WTC11 (cell line): ENCODE measurements around the gene PDIA3. TPM values are rescaled to one million over a fixed set of nuclear protein-coding genes. Genes with fewer than 3 reads are reported as not detected.
"Not testable (repeated sequence)": the region's sequence is repeated elsewhere in the genome, so short reads cannot be mapped to it uniquely, and the experiment has no call there.

Experiments
- ATAC-seq: fragments of 200-7000 bp; cut with Tn5 transposase; 2 replicates; pipeline ENCODE4 v1.10.0; 2021; ENCODE audit warnings: mild to moderate bottlenecking, moderate library complexity
- CTCF ChIA-PET: fragments of 300-600 bp; sonication (Branson Sonifier 250); formaldehyde crosslinking; loops from one replicate; lab custom pipeline; 2021; ENCODE audit warnings: antibody characterized with exemption; lab: Charles Lee
- POLR2A ChIA-PET: fragments of 350-600 bp; sonication (Branson Sonifier 250); formaldehyde crosslinking; loops from one replicate; lab custom pipeline; 2021; ENCODE audit warnings: antibody characterized with exemption; lab: Charles Lee
- DNase-seq: peaks from one replicate; pipeline ENCODE4 v3.0.0; 2021; ENCODE audit warnings: low spot score
- H3K27ac Mint-ChIP-seq: 2 replicates; pipeline ENCODE4 v1.8.0; 2021; ENCODE audit warnings: mixed read lengths
- H3K27me3 Mint-ChIP-seq: 2 replicates; pipeline ENCODE4 v1.8.0; 2021; ENCODE audit warnings: low read depth, mild to moderate bottlenecking, moderate library complexity, mixed read lengths
- H3K36me3 Mint-ChIP-seq: 2 replicates; pipeline ENCODE4 v1.8.0; 2021; ENCODE audit warnings: mixed read lengths
- H3K4me1 Mint-ChIP-seq: 2 replicates; pipeline ENCODE4 v1.8.0; 2022; ENCODE audit warnings: mixed read lengths
- H3K4me3 Mint-ChIP-seq: 2 replicates; pipeline ENCODE4 v1.8.0; 2021; ENCODE audit warnings: mild to moderate bottlenecking, moderate library complexity, mixed read lengths
- H3K9me3 Mint-ChIP-seq: 2 replicates; pipeline ENCODE4 v1.8.0; 2021; ENCODE audit warnings: mixed read lengths
- AFF4 ChIP-seq: sonication (generic); formaldehyde crosslinking; IDR thresholded peaks from 2 replicates; pipeline ENCODE4 v1.8.1; 2023; ENCODE audit warnings: mild to moderate bottlenecking, missing genetic modification reagents, borderline replicate concordance
- CREM ChIP-seq: sonication (generic); formaldehyde crosslinking; IDR thresholded peaks from 2 replicates; pipeline ENCODE4 v1.8.1; 2022; ENCODE audit warnings: mild to moderate bottlenecking, missing genetic modification reagents, moderate library complexity
- ELF4 ChIP-seq: sonication (generic); formaldehyde crosslinking; IDR thresholded peaks from 2 replicates; pipeline ENCODE4 v1.8.1; 2022; ENCODE audit warnings: low read depth, mild to moderate bottlenecking, moderate library complexity, missing genetic modification reagents
- FOXK1 ChIP-seq: sonication (generic); formaldehyde crosslinking; IDR thresholded peaks from 2 replicates; pipeline ENCODE4 v1.8.0; 2022; ENCODE audit warnings: mild to moderate bottlenecking, moderate library complexity, missing genetic modification reagents
- JAZF1 ChIP-seq: fragments of 250-450 bp; sonication (Bioruptor Pico); IDR thresholded peaks from 2 replicates; pipeline ENCODE4 v1.9.0; 2021; ENCODE audit warnings: moderate library complexity, mild to moderate bottlenecking, inconsistent platforms
- MYBL2 ChIP-seq: sonication (generic); formaldehyde crosslinking; IDR thresholded peaks from 2 replicates; pipeline ENCODE4 v1.8.1; 2023; ENCODE audit warnings: mild to moderate bottlenecking, moderate library complexity, missing genetic modification reagents
- RELA ChIP-seq: sonication (generic); formaldehyde crosslinking; IDR thresholded peaks from 2 replicates; pipeline ENCODE4 v1.8.1; 2022; ENCODE audit warnings: missing genetic modification reagents, mild to moderate bottlenecking, borderline replicate concordance
- SP1 ChIP-seq: sonication (generic); formaldehyde crosslinking; conservative IDR thresholded peaks from 2 replicates; pipeline ENCODE4 v1.8.1; 2022; ENCODE audit warnings: missing genetic modification reagents
- TCF7 ChIP-seq: sonication (generic); formaldehyde crosslinking; IDR thresholded peaks from 2 replicates; pipeline ENCODE4 v1.8.0; 2022; ENCODE audit warnings: mild to moderate bottlenecking, low read depth, missing genetic modification reagents, moderate library complexity
- total RNA-seq: library from RNA; stranded (reverse); gene quantifications from 3 replicates; pipeline ENCODE4 v1.2.3, GENCODE V29; 2021
- TF ChIP-seq, protein P1 (sequence below): sonication (generic); formaldehyde crosslinking; conservative IDR thresholded peaks from 2 replicates; pipeline ENCODE4 v1.8.1; 2023; ENCODE audit warnings: mild to moderate bottlenecking, low read depth, missing genetic modification reagents, moderate library complexity
- TF ChIP-seq, protein P2 (sequence below): sonication (generic); formaldehyde crosslinking; IDR thresholded peaks from 2 replicates; pipeline ENCODE4 v1.8.1; 2022; ENCODE audit warnings: missing genetic modification reagents, borderline replicate concordance
- TF ChIP-seq, protein P3 (sequence below): sonication (generic); formaldehyde crosslinking; IDR thresholded peaks from 2 replicates; pipeline ENCODE4 v1.8.1; 2023; ENCODE audit warnings: mild to moderate bottlenecking, missing genetic modification reagents, moderate library complexity

Gene PDIA3
- total RNA-seq, 1 experiment from 2014 or later = 630 TPM

DNA sequence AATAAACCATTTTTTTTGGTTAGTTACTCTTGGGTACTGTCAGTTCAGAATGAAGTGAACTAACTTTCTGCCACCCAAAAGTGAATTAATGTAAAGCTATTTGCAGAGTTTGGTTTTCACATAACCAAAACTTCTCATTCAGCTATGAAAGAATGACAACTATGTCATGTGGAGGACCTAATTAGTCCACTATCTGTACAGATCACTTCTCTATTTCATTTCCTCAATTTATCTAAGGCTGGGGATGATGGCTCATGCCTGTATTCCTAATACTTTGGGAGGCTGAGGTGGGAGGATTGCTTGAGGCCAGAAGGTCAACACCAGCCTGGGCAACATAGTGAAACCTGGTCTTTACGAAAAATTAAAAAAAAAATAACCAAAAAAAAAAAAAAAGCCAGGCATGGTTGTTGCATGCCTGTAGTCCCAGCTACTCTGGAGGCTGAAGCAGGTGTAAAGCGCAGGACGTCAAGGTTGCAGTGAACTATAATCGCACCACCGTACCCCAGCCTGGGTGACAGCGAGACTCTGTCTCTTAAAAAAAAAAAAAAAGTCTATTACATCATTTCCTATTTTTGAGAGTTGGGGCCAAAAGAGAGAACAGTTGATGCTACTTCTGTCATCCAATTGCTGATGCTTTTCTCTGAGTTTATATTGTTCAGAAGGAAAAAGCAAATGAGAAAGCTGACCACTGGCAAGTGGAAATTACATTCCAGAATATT is 62.9 kb downstream of the PDIA3 start (continued):
- no peak for TF ChIP-seq AFF4
- no peak for TF ChIP-seq ELF4
- TF ChIP-seq SP1 (CRISPR knock-in tag) = no peak
- TF ChIP-seq TCF7 = no peak
- TF ChIP-seq, all 79 proteins: peak for 0

- H3K4me3 Mint-ChIP-seq, ATAC-seq, CTCF ChIA-PET, H3K9me3 Mint-ChIP-seq, H3K4me1 Mint-ChIP-seq, H3K27ac Mint-ChIP-seq, DNase-seq, H3K27me3 Mint-ChIP-seq: not testable (repeated sequence)
- POLR2A ChIA-PET = interaction anchor here (1.0 kb wide), 1 partner anchor 14 kb away, joined by 3 read pairs; the partner anchor contains the start of gene HYPK
- H3K36me3 Mint-ChIP-seq = peaks cover 69% of the 10 kb centered on the region
Observed at GRCh38 chr15:43815064-43815463, 68.8 kb downstream of the PDIA3 start.

DNA sequence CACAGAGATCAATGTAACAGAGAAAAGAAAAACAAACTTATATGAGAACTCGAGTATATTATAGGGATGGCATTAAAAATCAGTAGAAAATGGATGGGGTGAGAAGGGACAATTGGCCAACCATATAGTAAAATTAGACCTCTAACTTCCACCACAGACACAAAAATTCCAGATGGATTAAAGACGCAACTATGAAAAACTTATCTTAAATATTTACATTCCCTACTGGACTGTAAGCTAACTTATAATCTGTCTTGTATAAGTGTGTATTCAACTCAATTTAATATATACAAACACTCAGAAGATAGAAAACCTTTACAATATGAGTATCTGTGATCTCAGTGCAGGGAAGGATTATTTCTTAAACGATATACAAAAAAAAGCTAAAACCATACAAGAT is 75.3 kb downstream of the PDIA3 start:
- Mint-ChIP-seq H3K27me3 (peaks cover 22% of the 10 kb centered on the region), H3K4me3 (no peak overlapping the region), H3K4me1 (peaks cover 7% of the 10 kb centered on the region), H3K36me3 (peaks cover 37% of the 10 kb centered on the region), H3K9me3 (peaks cover 6% of the 10 kb centered on the region), H3K27ac (no peak overlapping the region)
- TF ChIP-seq, protein P1, sequence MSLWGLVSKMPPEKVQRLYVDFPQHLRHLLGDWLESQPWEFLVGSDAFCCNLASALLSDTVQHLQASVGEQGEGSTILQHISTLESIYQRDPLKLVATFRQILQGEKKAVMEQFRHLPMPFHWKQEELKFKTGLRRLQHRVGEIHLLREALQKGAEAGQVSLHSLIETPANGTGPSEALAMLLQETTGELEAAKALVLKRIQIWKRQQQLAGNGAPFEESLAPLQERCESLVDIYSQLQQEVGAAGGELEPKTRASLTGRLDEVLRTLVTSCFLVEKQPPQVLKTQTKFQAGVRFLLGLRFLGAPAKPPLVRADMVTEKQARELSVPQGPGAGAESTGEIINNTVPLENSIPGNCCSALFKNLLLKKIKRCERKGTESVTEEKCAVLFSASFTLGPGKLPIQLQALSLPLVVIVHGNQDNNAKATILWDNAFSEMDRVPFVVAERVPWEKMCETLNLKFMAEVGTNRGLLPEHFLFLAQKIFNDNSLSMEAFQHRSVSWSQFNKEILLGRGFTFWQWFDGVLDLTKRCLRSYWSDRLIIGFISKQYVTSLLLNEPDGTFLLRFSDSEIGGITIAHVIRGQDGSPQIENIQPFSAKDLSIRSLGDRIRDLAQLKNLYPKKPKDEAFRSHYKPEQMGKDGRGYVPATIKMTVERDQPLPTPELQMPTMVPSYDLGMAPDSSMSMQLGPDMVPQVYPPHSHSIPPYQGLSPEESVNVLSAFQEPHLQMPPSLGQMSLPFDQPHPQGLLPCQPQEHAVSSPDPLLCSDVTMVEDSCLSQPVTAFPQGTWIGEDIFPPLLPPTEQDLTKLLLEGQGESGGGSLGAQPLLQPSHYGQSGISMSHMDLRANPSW (CRISPR knock-in tag) = no peak
- TF ChIP-seq CREM (CRISPR knock-in tag) = no peak
- no peak for TF ChIP-seq JAZF1
- TF ChIP-seq, protein P2, sequence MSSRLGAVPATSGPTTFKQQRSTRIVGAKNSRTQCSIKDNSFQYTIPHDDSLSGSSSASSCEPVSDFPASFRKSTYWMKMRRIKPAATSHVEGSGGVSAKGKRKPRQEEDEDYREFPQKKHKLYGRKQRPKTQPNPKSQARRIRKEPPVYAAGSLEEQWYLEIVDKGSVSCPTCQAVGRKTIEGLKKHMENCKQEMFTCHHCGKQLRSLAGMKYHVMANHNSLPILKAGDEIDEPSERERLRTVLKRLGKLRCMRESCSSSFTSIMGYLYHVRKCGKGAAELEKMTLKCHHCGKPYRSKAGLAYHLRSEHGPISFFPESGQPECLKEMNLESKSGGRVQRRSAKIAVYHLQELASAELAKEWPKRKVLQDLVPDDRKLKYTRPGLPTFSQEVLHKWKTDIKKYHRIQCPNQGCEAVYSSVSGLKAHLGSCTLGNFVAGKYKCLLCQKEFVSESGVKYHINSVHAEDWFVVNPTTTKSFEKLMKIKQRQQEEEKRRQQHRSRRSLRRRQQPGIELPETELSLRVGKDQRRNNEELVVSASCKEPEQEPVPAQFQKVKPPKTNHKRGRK (CRISPR knock-in tag) = no peak
- TF ChIP-seq AFF4 = no peak
- TF ChIP-seq RELA (CRISPR knock-in tag) = no peak
- no peak for TF ChIP-seq MYBL2 (CRISPR knock-in tag)
- TF ChIP-seq, protein P3, sequence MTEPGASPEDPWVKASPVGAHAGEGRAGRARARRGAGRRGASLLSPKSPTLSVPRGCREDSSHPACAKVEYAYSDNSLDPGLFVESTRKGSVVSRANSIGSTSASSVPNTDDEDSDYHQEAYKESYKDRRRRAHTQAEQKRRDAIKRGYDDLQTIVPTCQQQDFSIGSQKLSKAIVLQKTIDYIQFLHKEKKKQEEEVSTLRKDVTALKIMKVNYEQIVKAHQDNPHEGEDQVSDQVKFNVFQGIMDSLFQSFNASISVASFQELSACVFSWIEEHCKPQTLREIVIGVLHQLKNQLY (CRISPR knock-in tag) = no peak
- no peak for TF ChIP-seq FOXK1 (CRISPR knock-in tag)
- ATAC-seq = no peak
- ChIA-PET POLR2A (interaction anchor here (0.7 kb wide), 1 partner anchor 1746 kb away, joined by 4 read pairs; no protein-coding TSS in a partner anchor), CTCF (no interaction called here)
- DNase-seq = no peak
